ENCODE measurements around the gene SLC35A5. TPM values are rescaled to one million over a fixed set of nuclear protein-coding genes. Genes with fewer than 3 reads are reported as not detected.

Gene SLC35A5
- total RNA-seq, 4 donors from 2014 or later = 8.1 to 22.8 (median 17.8) TPM

GRCh38 chr3:112602217-112602838 lies 40.5 kb downstream of the SLC35A5 start:
- H3K4me3 ChIP-seq = no peak overlapping the region
- no peak for DNase-seq
- no peaks in the 10 kb centered on the region for H3K9me3 ChIP-seq
- intact Hi-C loops (cut with DNase I) = no loop called here
- no peaks in the 10 kb centered on the region for H3K27me3 ChIP-seq
- no peak overlapping the region for H3K27ac ChIP-seq
- TF ChIP-seq, protein P1, sequence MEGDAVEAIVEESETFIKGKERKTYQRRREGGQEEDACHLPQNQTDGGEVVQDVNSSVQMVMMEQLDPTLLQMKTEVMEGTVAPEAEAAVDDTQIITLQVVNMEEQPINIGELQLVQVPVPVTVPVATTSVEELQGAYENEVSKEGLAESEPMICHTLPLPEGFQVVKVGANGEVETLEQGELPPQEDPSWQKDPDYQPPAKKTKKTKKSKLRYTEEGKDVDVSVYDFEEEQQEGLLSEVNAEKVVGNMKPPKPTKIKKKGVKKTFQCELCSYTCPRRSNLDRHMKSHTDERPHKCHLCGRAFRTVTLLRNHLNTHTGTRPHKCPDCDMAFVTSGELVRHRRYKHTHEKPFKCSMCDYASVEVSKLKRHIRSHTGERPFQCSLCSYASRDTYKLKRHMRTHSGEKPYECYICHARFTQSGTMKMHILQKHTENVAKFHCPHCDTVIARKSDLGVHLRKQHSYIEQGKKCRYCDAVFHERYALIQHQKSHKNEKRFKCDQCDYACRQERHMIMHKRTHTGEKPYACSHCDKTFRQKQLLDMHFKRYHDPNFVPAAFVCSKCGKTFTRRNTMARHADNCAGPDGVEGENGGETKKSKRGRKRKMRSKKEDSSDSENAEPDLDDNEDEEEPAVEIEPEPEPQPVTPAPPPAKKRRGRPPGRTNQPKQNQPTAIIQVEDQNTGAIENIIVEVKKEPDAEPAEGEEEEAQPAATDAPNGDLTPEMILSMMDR (IDR thresholded peaks at IDR 0.05) = no peak
- no peak for TF ChIP-seq POLR2A (IDR thresholded peaks at IDR 0.05)
- H3K36me3 ChIP-seq = peaks cover 0 to 18% (median 0%) of the 10 kb centered on the region in 3 donors
- H3K4me1 ChIP-seq = peaks cover 0 to 11% (median 0%) of the 10 kb centered on the region in 3 donors

- TF ChIP-seq, protein P1 (IDR thresholded peaks at IDR 0.05) = no peak
- TF ChIP-seq POLR2A (IDR thresholded peaks at IDR 0.05) = no peak
- Histone ChIP-seq H3K4me1 (peaks cover 0 to 11% (median 0%) of the 10 kb centered on the region in 3 donors), H3K4me3 (no peak overlapping the region), H3K27ac (no peak overlapping the region), H3K27me3 (no peaks in the 10 kb centered on the region), H3K36me3 (peaks cover 0 to 14% (median 0%) of the 10 kb centered on the region in 3 donors), H3K9me3 (no peaks in the 10 kb centered on the region)
- no peak for DNase-seq
- 45 to 65% methylated on average over 4 of the region's 4 CpGs for WGBS, 2 donors
- intact Hi-C loops (cut with DNase I) = no loop called here
Measured at GRCh38 chr3:112604536-112604935, 42.7 kb downstream of the SLC35A5 start.

DNA sequence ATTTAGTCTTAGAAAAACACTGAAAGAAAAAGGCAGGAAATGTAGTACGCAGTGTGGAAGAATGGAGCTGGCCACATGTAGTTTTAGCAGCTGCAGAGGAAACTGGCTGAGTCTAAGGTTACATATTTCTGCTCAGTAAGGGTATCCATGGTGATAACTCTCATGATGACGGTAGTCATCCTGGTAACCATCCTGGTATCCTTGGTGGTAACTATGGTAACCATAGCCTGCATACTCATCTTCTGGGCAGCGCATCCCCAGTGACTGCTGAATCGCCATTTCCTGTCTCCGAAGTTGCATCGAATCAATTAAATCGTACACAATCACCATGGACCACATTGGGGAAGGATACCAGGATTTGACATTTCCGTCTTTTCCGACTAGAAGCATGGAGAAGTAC lies 43.4 kb downstream of the SLC35A5 start:
- DNase-seq = no peak
- peaks cover 0 to 22% (median 0%) of the 10 kb centered on the region in 3 donors for H3K36me3 ChIP-seq
- H3K27ac ChIP-seq = no peak overlapping the region
- WGBS, 2 donors = 68 to 88% methylated on average over 9 of the region's 9 CpGs
- no peak overlapping the region for H3K4me3 ChIP-seq
- intact Hi-C loops (cut with DNase I) = no loop called here
- H3K4me1 ChIP-seq = peaks cover 0 to 11% (median 0%) of the 10 kb centered on the region in 3 donors
- H3K9me3 ChIP-seq = no peaks in the 10 kb centered on the region
- H3K27me3 ChIP-seq = no peaks in the 10 kb centered on the region
- TF ChIP-seq, protein P1 (IDR thresholded peaks at IDR 0.05) = no peak
- TF ChIP-seq POLR2A (IDR thresholded peaks at IDR 0.05) = no peak

DNA sequence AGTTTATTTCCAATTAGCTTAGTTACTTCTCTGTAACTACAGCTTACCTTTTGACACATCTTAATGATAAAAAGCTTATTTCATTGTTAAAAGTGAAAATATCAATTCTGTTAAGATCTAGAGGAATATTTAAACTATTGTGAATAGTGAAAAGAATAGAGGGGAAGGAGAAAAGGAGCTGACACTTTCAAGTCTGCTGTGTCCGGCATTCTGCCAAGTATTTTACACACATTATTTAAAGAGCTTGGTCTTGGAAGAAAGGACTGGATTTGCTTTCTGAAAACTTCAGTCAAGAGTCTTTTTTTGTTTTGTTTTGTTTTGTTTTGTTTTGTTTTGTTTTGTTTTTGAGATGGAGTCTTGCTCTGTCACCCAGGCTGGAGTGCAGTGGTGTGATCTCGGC lies 44.3 kb downstream of the SLC35A5 start:
- 84 to 92% methylated on average over 2 of the region's 2 CpGs for WGBS, 2 donors

DNA sequence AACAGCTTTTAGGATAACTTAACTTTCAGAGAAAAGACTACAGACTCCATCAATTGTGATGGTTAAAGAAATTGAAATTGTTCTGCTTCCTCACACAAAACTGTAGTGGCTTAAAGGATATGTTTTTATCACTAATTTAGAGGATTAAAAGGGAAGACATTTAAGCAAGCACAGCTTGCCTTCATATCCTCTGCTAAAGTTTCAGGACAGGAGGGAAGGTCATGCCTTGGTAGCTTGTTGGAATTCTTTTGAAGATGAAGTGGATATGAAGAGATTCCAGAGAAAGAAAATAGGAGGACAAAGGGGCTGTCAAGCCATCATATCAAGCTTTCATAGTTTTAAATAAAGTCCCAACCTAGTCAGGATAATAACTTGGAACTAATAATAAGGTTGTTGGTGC lies 46.0 kb downstream of the SLC35A5 start:
- Histone ChIP-seq H3K9me3 (no peaks in the 10 kb centered on the region), H3K4me3 (no peak overlapping the region), H3K27ac (no peak overlapping the region), H3K36me3 (peaks cover 0 to 22% (median 0%) of the 10 kb centered on the region in 3 donors), H3K27me3 (no peaks in the 10 kb centered on the region), H3K4me1 (peaks cover 0 to under 1% (median 0%) of the 10 kb centered on the region in 3 donors)
- intact Hi-C loops (cut with DNase I) = no loop called here
- TF ChIP-seq POLR2A (IDR thresholded peaks at IDR 0.05) = no peak
- TF ChIP-seq, protein P1 (IDR thresholded peaks at IDR 0.05) = no peak
- no peak for DNase-seq

More for the DNA sequence above, 44.3 kb downstream of the SLC35A5 start:
- Histone ChIP-seq H3K9me3 (no peaks in the 10 kb centered on the region), H3K27me3 (no peaks in the 10 kb centered on the region), H3K4me1 (peaks cover 0 to 11% (median 0%) of the 10 kb centered on the region in 3 donors), H3K4me3 (no peak overlapping the region), H3K36me3 (peaks cover 0 to 22% (median 0%) of the 10 kb centered on the region in 3 donors), H3K27ac (no peak overlapping the region)
- DNase-seq = no peak
- intact Hi-C loops (cut with DNase I) = no loop called here
- no peak for TF ChIP-seq POLR2A (IDR thresholded peaks at IDR 0.05)
- TF ChIP-seq, protein P1 (IDR thresholded peaks at IDR 0.05) = no peak
